Activated naive CD4-positive, alpha-beta T cell treated with Interleukin-2 at 50 U/mL for 16 hours (primary cell): ENCODE measurements around the gene CCZ1.
"Not testable (repeated sequence)": the region's sequence is repeated elsewhere in the genome, so short reads cannot be mapped to it uniquely, and the experiment has no call there.

Experiments used
- DNase-seq: peaks from one replicate; pipeline ENCODE4 v3.0.0-alpha.2; 2020

CCZ1 gene

DNA sequence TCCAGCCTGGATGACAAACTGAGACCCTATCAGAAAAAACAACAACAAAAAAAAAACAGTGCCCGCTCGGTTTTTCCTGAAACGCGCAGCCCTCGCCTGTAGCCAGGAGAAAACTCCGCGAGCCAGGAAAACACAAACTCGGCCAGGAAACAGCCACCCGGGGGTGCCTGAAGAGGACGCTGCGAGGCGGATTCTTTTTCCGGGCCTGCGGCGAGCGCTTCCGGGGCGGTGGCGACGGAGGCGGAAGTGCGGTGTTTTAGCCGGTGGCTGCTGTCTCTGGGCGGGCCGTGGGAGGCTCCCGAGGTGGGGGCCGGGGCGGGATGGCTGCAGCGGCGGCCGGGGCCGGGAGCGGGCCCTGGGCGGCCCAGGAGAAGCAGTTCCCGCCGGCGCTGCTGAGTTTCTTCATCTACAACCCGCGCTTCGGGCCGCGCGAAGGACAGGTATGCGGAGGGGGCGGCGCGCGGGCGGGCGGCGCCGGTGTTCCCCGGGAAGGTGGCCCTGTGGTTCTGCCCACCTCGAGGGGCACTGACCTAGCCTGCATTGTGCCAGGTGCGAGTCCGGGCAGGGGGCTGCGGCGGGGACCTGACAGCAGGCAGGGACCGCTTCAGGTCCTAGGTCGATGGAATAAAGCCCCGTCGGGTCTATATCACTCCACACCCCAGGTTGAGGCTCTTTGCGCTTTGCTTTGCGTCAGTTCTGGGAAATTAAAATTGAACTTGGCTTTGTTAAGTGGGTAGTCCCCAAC, at the start of gene CCZ1:
Gene CCZ1 (plus strand): TSS at position 254 of the 745 bp plus-strand sequence. CDS start 67 bp downstream, at position 321.
- DNase-seq, result peak; percentile 56

DNA sequence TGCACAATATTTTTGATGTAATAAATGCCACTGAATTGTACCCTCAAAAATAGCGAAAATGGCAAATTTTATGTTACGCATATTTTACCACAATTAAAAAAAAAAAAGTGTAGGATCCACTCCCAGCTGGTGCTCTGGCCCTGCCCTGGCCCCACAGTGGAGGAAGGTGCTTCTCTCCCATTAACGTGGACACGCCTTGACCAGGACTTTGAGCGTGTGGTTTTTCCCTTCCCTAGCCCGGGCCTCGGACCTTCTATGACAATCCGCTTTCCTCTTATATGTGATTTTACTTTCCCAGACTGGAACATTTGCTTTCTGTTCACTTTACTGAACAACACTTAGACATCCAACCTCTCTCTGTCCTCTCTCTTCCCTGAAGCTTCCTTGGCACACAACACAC, 47.6 kb upstream of the CCZ1 start:
- DNase-seq, result no peak

DNA sequence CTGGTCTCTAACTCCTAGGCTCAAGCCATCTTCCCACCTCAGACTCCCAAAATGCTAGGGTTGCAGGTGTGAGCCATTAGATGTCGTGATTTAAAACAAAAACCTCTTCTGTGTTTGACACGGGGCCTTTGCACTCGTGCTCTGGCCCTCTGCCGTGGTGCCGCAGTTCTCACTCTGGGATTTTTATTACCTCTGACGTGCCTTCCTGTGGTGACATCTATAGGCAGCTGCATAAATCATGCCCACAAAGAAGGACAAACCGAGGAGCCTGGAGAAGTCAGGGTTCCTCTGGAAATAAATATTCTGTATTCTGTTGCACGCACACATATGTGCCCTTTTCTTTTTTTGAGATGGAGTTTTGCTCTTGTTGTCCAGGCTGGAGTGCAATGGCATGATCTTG, 43.8 kb upstream of the CCZ1 start:
- DNase-seq, result no peak

DNA sequence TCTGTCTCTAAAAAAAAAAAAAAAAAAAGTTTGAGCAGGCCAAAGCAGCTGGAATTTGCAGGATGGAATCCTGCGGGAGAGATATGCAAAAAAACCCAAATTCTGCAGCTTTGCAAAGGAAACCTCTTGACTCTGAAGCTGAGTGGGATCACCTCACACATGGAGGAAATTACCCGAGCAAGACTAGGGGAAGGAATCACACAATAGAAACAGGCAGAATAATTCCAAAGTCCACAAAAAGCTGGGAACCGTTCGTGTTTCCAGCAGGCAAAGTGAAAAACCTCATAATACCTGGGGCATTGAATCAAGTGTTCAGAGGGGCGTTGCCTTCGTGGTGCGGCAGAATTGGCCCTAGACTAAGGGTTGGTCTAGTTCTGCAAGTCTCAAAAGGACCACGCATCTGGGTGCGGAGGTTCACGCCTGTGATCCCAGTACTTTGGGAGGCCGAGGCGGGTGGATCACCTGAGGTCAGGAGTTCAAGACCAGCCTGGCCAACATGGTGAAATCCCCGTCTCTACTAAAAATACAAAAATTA, 41.4 kb upstream of the CCZ1 start:
- DNase-seq, result not testable (repeated sequence)

DNA sequence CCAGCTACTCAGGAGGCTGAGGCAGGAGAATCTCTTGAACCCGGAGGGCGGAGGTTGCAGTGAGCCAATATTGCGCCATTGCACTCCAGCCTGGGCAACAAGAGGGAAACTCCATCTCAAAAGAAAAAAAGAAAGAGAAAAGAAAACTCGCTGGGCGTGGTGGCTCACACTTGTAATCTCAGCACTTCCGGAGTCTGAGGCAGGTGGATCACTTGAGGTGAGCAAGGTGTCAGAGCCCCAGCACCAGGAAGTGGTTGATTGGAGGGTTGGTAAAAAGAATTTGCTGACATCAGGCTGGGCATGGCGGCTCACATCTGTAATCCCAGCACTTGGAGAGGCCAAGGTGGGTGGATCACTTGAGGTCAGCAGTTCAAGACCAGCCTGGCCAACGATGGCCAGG, 40.0 kb upstream of the CCZ1 start:
- peak; percentile 40 for DNase-seq

DNA sequence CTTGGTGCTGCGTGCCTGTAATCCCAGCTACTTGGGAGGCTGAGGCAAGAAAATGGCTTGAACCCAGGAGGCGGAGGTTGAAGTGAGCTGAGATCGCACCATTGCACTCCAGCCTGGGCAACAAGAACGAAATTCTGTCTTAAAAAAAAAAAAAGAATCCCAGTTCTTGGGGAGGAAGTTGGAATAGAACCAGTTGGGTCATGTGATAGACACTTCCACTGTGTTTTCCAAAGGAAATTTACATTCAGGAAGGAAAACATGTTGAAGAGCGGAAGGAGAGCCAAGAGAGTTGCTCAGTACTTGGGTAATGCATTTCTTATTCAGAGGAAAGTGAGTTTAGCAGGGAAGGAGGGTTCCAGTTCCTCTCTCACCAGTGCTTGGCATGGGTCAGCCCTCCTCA, 37.3 kb upstream of the CCZ1 start:
- DNase-seq, result not testable (repeated sequence)

DNA sequence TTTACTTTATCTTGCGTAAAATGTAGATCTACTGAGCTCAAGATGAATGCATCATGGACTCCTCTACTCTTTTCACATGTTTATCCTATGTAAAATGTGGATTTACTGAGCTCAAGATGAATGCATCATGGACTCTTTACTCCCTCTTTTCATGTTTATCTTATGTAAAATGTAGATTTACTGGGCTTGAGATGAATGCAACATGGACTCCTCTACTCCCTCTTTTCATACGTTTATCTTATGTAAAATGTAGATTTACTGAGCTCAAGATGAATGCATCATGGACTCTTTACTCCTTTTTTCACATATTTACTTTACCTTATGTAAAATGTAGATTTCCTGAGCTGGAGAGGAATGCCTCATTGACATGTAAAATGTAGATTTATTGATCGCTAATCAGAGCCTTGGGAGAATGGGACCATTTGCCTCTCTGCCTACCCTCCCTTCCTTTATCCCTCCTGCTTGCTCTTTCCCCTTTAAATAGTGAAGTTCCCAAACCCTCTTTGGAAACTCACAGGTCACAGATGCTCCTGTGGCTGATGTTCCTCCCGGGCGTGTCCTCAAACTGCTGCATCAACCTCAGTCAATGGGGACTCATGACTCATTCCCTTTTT, 35.7 kb upstream of the CCZ1 start:
- DNase-seq, result not testable (repeated sequence)

DNA sequence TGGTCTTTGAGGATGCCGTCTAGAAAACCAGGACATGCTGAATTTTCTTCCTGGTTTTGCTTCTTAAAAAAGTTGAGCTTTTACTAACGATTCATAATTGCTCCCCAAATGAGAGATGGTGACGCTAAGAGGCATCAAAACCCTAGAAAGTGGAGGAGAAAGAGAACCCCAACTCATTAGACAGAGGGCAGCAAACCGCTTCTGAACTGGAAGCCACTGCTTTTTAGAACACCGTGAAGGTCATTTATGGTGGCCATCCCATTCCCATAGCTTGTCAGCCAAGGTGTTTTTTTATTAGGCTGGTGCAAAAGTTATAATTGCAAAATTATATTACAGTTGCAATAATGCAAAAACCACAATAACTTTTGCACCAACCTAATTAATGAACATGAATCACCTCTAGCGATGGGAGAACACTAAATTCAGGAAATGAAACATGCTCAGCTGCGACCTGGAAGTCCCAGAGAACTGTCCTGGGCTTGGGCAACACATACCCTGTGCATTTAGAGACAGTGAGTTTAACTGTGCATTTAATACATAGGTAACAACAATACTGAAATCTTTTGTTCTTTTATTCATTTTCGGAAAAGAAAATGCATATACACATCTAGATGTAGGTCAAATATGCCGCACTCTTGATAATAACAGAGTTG, 33.1 kb upstream of the CCZ1 start:
- not testable (repeated sequence) for DNase-seq

DNA sequence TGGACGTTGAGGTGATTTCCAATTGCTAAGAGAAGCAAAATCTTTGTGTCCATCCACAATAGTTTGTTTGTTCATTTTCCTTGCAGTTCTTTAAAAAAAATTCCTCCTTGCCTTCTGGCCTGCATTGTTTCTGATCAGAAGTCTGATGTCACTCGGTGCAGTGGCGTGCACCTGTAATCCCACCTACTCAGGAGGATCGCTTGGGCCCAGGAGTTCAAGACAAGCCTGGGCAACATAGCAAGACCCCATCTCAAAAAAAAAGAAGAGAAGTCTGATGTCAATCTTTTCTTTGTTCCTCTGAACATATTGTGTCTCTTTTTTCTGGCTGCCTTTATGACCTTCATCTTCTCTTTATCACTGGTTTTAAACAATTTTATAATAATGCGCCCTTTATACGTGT, 31.5 kb upstream of the CCZ1 start:
- no peak for DNase-seq

DNA sequence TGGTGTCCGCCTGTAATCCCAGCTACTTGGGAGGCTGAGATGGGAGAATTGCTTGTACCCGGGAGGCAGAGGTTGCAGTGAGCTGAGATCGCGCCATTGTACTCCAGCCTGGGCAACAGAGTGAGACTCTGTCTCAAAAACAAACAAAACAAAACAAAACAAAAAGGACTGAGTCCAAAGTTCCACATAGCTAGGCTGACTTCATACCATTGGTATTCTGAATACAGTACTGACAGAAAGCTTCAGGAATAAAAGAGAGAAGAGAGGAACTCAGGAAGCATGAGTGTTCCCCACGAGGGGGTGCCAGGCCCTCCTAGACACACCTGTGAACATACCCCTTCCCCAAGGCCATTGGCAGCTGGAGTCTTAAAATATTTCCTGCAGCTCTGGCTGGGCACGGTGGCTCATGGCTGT, 29.6 kb upstream of the CCZ1 start:
- DNase-seq, result not testable (repeated sequence)

DNA sequence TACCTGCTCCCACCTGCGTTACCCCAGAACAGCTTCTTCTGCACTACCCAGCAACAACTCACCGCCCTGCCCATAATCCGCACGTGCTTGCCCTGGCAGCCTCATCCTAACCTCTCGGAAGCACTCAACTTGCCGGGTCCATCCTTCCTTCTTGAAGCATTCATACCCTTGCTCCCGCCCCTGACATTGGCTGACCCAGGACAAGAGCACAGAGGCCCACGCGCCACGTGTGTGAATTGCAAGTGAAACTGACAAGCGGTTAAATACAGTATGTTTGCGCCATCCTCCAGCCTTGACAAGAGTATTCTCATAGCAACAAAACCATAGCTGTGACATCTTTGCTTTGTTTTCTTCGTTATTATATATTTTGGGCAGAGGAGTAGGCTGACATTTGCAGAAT, 28.8 kb upstream of the CCZ1 start:
- no peak for DNase-seq

DNA sequence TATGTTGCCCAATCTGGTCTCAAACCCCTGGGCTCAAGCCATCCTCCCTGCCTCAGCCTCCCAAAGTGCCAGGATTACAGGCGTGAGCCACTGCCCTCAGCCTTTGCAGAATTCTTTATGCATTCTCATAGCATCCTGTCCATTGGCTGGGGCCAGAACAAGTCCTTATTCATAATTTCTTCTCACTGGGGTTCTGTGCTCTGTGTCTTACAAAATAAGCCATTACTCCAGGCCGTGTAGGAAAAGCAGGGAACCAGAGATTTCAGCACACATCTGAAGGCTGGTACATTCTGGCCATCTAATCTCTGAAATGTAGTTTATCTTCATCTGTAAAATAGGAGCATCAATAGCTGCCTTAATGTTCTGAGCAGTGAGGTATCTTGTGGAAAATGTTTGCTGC, 28.2 kb upstream of the CCZ1 start:
- no peak for DNase-seq

DNA sequence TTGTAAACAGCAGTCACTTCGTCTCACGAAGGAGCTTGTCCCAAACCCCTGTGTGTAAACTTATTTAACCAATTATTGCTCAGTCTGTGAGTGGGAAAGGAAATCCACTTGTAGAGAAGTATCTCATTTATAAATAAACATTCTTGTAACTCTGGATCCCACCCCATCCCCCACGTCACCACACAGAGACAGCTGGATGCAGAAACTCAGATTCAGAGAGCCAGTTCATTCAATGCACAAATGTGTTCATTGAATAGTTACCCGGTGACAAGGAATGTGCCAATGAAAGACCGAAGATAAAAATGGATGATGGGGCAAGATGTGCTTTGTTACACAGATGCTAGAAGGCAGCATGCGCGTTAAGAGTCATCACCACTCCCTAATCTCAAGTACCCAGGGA, 26.2 kb upstream of the CCZ1 start:
- no peak for DNase-seq

DNA sequence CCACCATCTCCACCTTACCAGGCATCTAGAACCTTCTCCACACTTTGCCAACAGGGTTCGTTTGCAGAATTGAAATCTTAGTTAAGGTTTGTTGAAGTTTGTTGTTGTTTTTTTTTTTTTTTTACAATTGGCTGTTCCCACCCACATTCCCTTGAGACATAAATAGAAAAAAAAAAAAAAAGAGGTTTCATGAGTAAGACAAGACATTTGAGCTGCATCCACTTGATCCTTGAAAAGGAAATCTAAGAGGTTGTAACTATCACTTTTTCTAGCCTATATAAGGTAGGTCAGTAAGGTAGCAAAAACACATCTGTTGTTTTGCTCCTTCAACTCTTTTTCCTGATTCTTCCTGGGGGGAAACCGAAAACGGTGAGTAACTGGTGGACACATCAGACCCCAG, 18.9 kb upstream of the CCZ1 start:
- not testable (repeated sequence) for DNase-seq

DNA sequence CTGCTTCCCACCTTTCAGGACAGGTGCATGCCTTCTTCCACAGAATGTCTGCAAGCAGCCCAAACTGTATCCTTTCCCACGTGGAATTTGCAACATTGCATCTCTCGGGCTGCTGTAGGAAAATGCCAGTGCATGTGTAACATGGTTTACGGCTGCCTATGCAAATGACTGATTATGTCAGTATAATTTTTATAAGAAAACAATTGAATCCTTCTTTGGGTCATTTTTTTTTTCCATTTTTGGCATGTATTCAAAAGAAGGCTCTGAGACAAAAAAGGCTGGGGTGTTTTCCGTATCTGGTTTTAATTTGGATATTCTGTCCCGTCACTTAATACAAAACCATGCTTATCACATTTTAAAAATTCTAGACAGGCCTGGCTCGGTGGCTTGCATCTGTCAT, 18.4 kb upstream of the CCZ1 start:
- DNase-seq, result not testable (repeated sequence)

DNA sequence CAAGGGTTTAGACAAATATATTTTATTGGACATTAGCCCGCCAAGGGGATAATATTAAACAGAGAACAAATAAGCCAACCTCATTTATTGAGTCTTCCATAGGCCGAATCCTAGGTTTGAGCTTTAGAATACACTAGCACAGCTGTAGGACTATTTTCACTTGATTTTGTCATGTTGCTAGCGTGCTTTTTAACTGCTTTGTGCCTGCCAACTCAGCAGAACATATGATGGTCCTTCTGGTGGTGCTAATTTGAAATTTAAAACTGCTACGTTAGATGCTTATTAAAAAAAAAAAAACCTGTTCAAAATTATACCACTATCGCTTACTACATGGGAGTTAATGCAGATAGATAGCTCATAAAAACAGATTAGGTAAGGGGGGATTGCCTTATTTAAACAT, 14.1 kb upstream of the CCZ1 start:
- not testable (repeated sequence) for DNase-seq

DNA sequence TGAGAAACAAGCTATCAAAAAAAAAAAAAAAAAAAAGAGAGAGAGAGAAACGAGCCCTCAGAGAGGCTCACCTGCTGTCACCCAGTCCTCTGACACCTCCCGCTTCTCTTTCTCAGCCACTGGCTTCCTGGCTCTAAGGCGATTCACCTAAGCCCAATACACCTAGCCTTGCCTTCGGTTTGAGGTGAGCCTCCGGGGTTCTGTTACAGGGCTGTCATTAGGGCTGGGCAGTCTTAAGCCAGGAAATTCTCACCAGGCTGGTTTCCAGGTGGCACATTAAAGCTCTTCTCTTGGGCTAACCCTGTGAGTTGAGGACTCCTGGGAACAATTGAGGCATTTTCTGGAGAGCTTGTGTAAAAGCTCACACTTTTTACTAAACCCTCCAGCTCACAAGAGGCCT, 10.5 kb upstream of the CCZ1 start:
- not testable (repeated sequence) for DNase-seq

DNA sequence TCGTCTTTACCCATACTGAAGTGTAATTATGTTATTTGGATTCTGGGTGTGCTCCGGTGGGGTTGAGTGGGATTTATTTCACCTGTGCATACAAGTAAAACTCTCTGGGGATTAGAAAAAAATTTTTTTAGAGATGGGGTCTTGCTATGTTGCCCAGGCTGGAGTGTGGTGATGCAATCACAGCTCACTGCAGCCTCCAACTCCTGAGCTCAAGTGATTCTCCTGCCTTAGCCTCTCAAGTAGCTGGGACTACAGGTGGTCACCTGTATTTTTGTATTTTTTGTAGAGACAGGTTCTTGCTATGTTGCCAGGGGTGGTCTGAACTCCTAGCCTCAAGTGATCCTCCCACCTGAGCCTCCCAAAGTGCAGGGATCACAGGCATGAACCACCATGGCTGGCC, 8.3 kb upstream of the CCZ1 start:
- DNase-seq, result not testable (repeated sequence)

DNA sequence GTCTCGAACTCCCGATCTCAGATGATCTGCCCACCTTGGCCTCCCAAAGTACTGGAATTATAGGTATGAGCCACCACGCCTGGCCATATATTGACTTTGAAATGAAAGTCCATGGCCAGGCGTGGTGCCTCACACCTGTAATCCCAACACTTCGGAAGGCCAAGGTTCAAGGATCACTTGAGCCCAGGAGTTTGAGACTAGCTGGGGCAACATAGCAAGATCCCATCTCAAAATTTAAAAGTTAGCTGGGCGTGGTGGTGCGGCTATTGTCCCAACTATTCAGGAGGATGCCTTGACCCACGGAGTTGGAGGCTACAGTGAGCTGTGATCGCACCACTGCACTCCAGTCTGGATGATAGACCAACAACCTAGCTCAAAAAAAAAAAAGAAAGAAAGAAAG, 6.0 kb upstream of the CCZ1 start:
- DNase-seq, result no peak

DNA sequence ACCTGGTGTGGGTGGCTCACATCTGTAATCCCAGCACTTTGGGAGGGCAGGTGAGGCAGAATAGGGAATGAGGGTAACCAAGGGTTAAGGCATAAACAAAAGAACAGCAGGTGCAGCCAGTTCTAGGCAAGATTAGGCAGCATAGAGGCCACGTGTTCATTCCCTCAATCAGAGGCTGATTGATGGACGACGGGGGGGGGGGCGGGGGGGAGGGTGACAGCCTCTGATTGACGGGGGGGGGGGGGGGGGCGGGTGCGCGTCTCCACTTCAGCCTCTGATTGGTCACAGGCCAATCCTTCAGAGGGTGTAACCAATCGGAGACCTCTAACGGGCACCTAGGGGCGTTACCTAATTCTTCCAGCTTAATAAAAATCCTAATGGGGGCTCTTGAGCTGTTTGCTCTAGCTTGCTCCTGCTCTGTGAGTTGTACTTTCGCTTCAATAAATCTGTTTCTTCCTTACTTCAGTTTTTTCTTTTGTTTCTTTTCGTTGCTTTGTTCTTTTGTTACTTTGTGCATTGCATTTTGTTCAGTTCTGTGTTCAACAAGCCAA, 1.1 kb upstream of the CCZ1 start:
- not testable (repeated sequence) for DNase-seq

DNA sequence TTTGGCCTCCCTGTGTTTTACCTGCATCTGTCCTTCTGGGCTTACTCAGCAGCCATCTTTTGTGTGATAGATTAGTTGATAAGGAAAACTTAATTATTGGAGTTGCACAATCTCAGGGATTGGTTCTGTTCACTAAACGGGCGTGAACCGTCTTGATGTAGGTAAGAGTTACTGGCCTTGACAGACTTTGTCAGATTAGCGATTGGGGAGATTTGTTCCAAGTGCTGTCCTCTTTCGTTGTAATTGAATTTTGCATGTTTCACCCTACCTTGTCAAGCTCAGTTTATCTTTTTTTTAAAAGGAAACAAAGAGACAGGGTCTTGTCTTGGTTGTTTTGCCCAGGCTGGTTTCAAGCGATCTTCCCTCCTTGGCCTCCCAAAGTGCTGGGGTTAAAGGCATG, 4.5 kb downstream of the CCZ1 start:
- DNase-seq, result not testable (repeated sequence)

DNA sequence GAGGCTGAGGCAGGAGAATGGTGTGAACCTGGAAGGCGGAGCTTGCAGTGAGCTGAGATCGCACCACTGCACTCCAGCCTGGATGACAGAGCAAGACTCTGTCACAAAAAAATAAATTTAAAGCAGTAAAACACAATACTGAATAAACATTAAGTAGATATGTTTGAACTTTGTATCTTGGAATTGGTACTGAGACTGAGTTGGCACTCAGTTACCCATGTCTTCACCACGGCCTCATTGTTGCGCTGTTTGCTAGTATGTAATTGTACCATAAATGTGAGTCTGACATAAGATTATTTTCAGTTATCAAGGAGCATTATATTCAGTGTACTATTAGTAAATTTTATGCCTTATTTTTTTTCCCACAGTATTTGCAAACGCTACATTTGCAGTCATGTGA, 6.2 kb downstream of the CCZ1 start:
- DNase-seq, result not testable (repeated sequence)

DNA sequence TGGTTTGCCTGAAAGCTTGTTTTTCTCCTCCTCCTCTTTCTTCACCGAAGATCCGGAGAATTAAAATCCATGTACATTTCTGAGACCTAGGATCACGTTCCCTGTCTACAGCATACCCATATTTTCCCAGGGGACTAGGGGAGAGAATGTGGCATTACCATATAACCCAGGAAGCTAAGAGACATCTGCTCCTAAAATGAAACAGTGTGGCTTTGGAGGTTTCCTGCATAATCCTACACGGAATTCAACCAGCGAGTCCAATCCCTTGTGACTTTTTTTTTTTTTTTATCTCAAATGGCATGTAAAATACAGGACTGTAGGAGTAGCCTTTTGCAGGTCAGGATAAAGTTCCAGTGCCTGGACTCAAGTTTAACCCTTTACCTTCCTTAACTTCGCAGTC, 10.3 kb downstream of the CCZ1 start:
- not testable (repeated sequence) for DNase-seq

DNA sequence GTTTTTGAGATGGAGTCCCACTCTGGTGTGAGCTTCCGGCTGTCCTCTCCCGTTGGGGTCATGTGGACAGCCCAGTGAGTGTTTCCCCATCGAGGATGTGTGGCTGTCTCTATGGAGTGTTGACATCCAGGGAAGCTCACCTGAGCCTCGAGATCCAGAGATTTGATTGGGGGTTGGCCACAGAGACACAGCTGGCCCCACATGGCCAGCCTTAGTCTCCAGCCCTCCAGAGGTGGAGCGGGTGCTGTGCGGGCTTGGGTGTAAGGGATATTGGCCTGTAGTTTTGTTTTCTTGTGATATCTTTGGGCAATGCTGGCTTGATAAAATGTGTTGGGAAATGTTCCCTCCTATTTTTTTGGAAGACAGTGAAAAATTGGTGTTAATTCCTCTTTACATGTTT, 18.0 kb downstream of the CCZ1 start:
- not testable (repeated sequence) for DNase-seq
